ENCODE results near the gene ID3. TPM values are rescaled to one million over a fixed set of nuclear protein-coding genes. Genes with fewer than 3 reads are reported as not detected.

The ID3 gene
- total and polyA plus RNA-seq, 2 experiments from 2014 or later: 376 to 680 TPM

GRCh38 chr1:23577056-23578004 is 18.0 kb upstream of the ID3 start:
- WGBS, 2 experiments (ENCODE audit: low coverage in 1 of 2, low lambda C conversion rate in 2 of 2, missing lambda C conversion rate in 2 of 2): 7 to 13% methylated on average over 11 of the region's 11 CpGs
- H3K4me2 ChIP-seq (ENCODE audit: unreplicated experiment): peak overlapping the region; percentile 88
- H3K79me2 ChIP-seq (ENCODE audit: insufficient read depth): no peaks in the 10 kb centered on the region
- peaks cover 43% of the 10 kb centered on the region for H3F3A ChIP-seq (ENCODE audit: insufficient read depth)
- peak; percentile 92 for DNase-seq
- no peaks in the 10 kb centered on the region for H3K9me3 ChIP-seq (ENCODE audit: low read depth)
- H3K9ac ChIP-seq: peak overlapping the region; percentile 85
- peak overlapping the region; percentile 61 for H3K4me3 ChIP-seq
- no peaks in the 10 kb centered on the region for H4K20me1 ChIP-seq (ENCODE audit: insufficient read depth)
- H3K36me3 ChIP-seq (ENCODE audit: low read depth): no peaks in the 10 kb centered on the region
- peak overlapping the region; percentile 98 for H3K27ac ChIP-seq
- H2AFZ ChIP-seq: peak overlapping the region; percentile 9; the same call in 1 of the 2 replicates
- no peaks in the 10 kb centered on the region for H3K27me3 ChIP-seq (replicated peaks; ENCODE audit: insufficient read depth)
- H3K9me2 ChIP-seq (ENCODE audit: insufficient read depth): no peaks in the 10 kb centered on the region
- TF ChIP-seq EZH2 (IDR thresholded peaks at IDR 0.05; ENCODE audit: insufficient read depth, poor library complexity, severe bottlenecking) (no peak), EZH2phosphoT487 (IDR thresholded peaks at IDR 0.05; ENCODE audit: insufficient read depth, low read depth) (no peak)
- peaks cover 37% of the 10 kb centered on the region for H3K4me1 ChIP-seq (ENCODE audit: insufficient read depth)
- in situ Hi-C loops (cut with MboI): no loop called here

GRCh38 chr1:23576338-23577055 is 17.2 kb upstream of the ID3 start:
- Histone ChIP-seq H3K27ac (peak overlapping the region; percentile 98), H3K9me3 (ENCODE audit: low read depth) (no peaks in the 10 kb centered on the region), H3K79me2 (ENCODE audit: insufficient read depth) (no peaks in the 10 kb centered on the region), H4K20me1 (ENCODE audit: insufficient read depth) (no peaks in the 10 kb centered on the region), H3K4me3 (peak overlapping the region; percentile 61), H3K9me2 (ENCODE audit: insufficient read depth) (no peaks in the 10 kb centered on the region), H3K36me3 (ENCODE audit: low read depth) (no peaks in the 10 kb centered on the region), H3K9ac (peak overlapping the region; percentile 85), H3K4me1 (ENCODE audit: insufficient read depth) (peaks cover 37% of the 10 kb centered on the region), H3K4me2 (ENCODE audit: unreplicated experiment) (peak overlapping the region; percentile 88), H2AFZ (no peak overlapping the region), H3K27me3 (replicated peaks; ENCODE audit: insufficient read depth) (no peaks in the 10 kb centered on the region), H3F3A (ENCODE audit: insufficient read depth) (peaks cover 43% of the 10 kb centered on the region)
- in situ Hi-C loops (cut with MboI): no loop called here
- DNase-seq: peak; percentile 47
- TF ChIP-seq EZH2 (IDR thresholded peaks at IDR 0.05; ENCODE audit: insufficient read depth, poor library complexity, severe bottlenecking): no peak
- TF ChIP-seq EZH2phosphoT487 (IDR thresholded peaks at IDR 0.05; ENCODE audit: insufficient read depth, low read depth): no peak
- 86 to 87% methylated on average over 7 of the region's 7 CpGs for WGBS, 2 experiments (ENCODE audit: low coverage in 1 of 2, low lambda C conversion rate in 2 of 2, missing lambda C conversion rate in 2 of 2)

GRCh38 chr1:23575226-23575810 is 16.0 kb upstream of the ID3 start:
- Histone ChIP-seq H3K4me2 (ENCODE audit: unreplicated experiment) (no peak overlapping the region), H3F3A (ENCODE audit: insufficient read depth) (peaks cover 43% of the 10 kb centered on the region), H4K20me1 (ENCODE audit: insufficient read depth) (no peaks in the 10 kb centered on the region), H3K9ac (no peak overlapping the region), H3K9me3 (ENCODE audit: low read depth) (no peaks in the 10 kb centered on the region), H3K27me3 (replicated peaks; ENCODE audit: insufficient read depth) (no peaks in the 10 kb centered on the region), H3K4me1 (ENCODE audit: insufficient read depth) (peaks cover 37% of the 10 kb centered on the region), H3K27ac (peak overlapping the region; percentile 98), H3K9me2 (ENCODE audit: insufficient read depth) (no peaks in the 10 kb centered on the region), H2AFZ (no peak overlapping the region), H3K79me2 (ENCODE audit: insufficient read depth) (no peaks in the 10 kb centered on the region), H3K36me3 (ENCODE audit: low read depth) (no peaks in the 10 kb centered on the region), H3K4me3 (no peak overlapping the region)
- TF ChIP-seq EZH2 (IDR thresholded peaks at IDR 0.05; ENCODE audit: insufficient read depth, poor library complexity, severe bottlenecking) (no peak), EZH2phosphoT487 (IDR thresholded peaks at IDR 0.05; ENCODE audit: insufficient read depth, low read depth) (no peak)
- in situ Hi-C loops (cut with MboI): no loop called here
- WGBS, 2 experiments (ENCODE audit: low coverage in 1 of 2, low lambda C conversion rate in 2 of 2, missing lambda C conversion rate in 2 of 2): 78 to 96% methylated on average over 4 to 5 of the region's 5 CpGs
- DNase-seq: no peak

GRCh38 chr1:23574265-23574754 is 15.0 kb upstream of the ID3 start:
- Histone ChIP-seq H3K4me2 (ENCODE audit: unreplicated experiment) (no peak overlapping the region), H3K79me2 (ENCODE audit: insufficient read depth) (no peaks in the 10 kb centered on the region), H3K27ac (no peak overlapping the region), H3K9me3 (ENCODE audit: low read depth) (no peaks in the 10 kb centered on the region), H4K20me1 (ENCODE audit: insufficient read depth) (no peaks in the 10 kb centered on the region), H3K9ac (no peak overlapping the region), H3K27me3 (replicated peaks; ENCODE audit: insufficient read depth) (no peaks in the 10 kb centered on the region), H3K9me2 (ENCODE audit: insufficient read depth) (no peaks in the 10 kb centered on the region), H3F3A (ENCODE audit: insufficient read depth) (peaks cover 48% of the 10 kb centered on the region), H3K36me3 (ENCODE audit: low read depth) (no peaks in the 10 kb centered on the region), H2AFZ (no peak overlapping the region), H3K4me1 (ENCODE audit: insufficient read depth) (peaks cover 37% of the 10 kb centered on the region), H3K4me3 (no peak overlapping the region)
- DNase-seq: no peak
- TF ChIP-seq EZH2 (IDR thresholded peaks at IDR 0.05; ENCODE audit: insufficient read depth, poor library complexity, severe bottlenecking) (no peak), EZH2phosphoT487 (IDR thresholded peaks at IDR 0.05; ENCODE audit: insufficient read depth, low read depth) (no peak)
- 94 to 100% methylated on average over 2 of the region's 2 CpGs for WGBS, 2 experiments (ENCODE audit: low coverage in 1 of 2, low lambda C conversion rate in 2 of 2, missing lambda C conversion rate in 2 of 2)
- in situ Hi-C loops (cut with MboI): no loop called here
